Type B pancreatic cell (in vitro differentiated cells): ENCODE data around the gene TTC21B. TPM values are rescaled to one million over a fixed set of nuclear protein-coding genes. Genes with fewer than 3 reads are reported as not detected.

Experiments
- DNase-seq: peaks from one replicate; pipeline ENCODE4 v3.0.0; 2021; ENCODE audit warnings: mixed read lengths; ENCODE audit not compliant: unreplicated experiment; ENCODE audit errors: extremely low spot score
- H3K27ac Mint-ChIP-seq: 2 replicates; pipeline ENCODE4 v1.8.0; 2021; ENCODE audit warnings: mild to moderate bottlenecking, mixed read lengths
- H3K27me3 Mint-ChIP-seq: 2 replicates; pipeline ENCODE4 v1.8.0; 2021; ENCODE audit warnings: mixed read lengths
- H3K36me3 Mint-ChIP-seq: 2 replicates; pipeline ENCODE4 v1.8.0; 2021; ENCODE audit warnings: mixed read lengths
- H3K4me1 Mint-ChIP-seq: one replicate; pipeline ENCODE4 v1.8.0; 2021; ENCODE audit warnings: mixed read lengths; ENCODE audit not compliant: unreplicated experiment
- H3K4me3 Mint-ChIP-seq: 2 replicates; pipeline ENCODE4 v1.8.0; 2021; ENCODE audit warnings: mild to moderate bottlenecking, mixed read lengths
- H3K9me3 Mint-ChIP-seq: 2 replicates; pipeline ENCODE4 v1.8.0; 2021; ENCODE audit warnings: mixed read lengths
- total RNA-seq: library from RNA; stranded (reverse); gene quantifications from 2 replicates; pipeline ENCODE4 v1.2.1, GENCODE V29; 2021; ENCODE audit warnings: low replicate concordance
- TF ChIP-seq, protein P1 (sequence below): fragments of 200-600 bp; sonication (generic); conservative IDR thresholded peaks from 2 replicates; pipeline ENCODE4 v1.5.0; 2021; ENCODE audit warnings: antibody characterized with exemption, mild to moderate bottlenecking

TTC21B gene
- total RNA-seq, 1 donor from 2014 or later: 25.8 TPM

GRCh38 chr2:165835363-165835762 lies 118.2 kb downstream of the TTC21B start:
- Mint-ChIP-seq H3K9me3 (no peaks in the 10 kb centered on the region), H3K36me3 (peaks cover 3% of the 10 kb centered on the region), H3K27me3 (no peaks in the 10 kb centered on the region), H3K4me3 (no peak overlapping the region), H3K4me1 (no peaks in the 10 kb centered on the region), H3K27ac (no peak overlapping the region)
- DNase-seq: no peak
- TF ChIP-seq, protein P1, sequence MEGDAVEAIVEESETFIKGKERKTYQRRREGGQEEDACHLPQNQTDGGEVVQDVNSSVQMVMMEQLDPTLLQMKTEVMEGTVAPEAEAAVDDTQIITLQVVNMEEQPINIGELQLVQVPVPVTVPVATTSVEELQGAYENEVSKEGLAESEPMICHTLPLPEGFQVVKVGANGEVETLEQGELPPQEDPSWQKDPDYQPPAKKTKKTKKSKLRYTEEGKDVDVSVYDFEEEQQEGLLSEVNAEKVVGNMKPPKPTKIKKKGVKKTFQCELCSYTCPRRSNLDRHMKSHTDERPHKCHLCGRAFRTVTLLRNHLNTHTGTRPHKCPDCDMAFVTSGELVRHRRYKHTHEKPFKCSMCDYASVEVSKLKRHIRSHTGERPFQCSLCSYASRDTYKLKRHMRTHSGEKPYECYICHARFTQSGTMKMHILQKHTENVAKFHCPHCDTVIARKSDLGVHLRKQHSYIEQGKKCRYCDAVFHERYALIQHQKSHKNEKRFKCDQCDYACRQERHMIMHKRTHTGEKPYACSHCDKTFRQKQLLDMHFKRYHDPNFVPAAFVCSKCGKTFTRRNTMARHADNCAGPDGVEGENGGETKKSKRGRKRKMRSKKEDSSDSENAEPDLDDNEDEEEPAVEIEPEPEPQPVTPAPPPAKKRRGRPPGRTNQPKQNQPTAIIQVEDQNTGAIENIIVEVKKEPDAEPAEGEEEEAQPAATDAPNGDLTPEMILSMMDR: no peak

- H3K4me3 Mint-ChIP-seq: no peak overlapping the region
- peak overlapping the region; percentile 72 for H3K27ac Mint-ChIP-seq
- H3K27me3 Mint-ChIP-seq: no peaks in the 10 kb centered on the region
- H3K36me3 Mint-ChIP-seq: peaks cover 3% of the 10 kb centered on the region
- H3K9me3 Mint-ChIP-seq: no peaks in the 10 kb centered on the region
- TF ChIP-seq, protein P1: no peak
- no peak for DNase-seq
- H3K4me1 Mint-ChIP-seq: no peaks in the 10 kb centered on the region
Observed at GRCh38 chr2:165833156-165833555, 120.4 kb downstream of the TTC21B start.

DNA sequence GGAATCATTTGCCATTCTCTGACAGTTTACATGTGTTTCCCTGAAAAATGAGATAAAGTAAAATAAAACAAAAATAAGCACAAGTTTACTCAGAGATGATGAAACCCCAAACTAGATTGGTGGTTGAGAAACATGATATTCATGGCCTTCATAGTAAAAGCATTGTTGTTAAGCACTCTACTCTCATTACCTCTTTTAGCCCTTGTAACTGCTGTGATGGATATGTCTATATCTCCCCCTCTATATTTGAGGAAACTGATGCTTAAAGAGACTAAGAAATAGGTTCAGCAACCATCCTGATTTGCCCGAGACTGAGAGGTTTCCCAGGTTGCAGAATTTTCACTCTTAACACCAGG lies 125.7 kb downstream of the TTC21B start:
- Mint-ChIP-seq H3K4me3 (no peak overlapping the region), H3K4me1 (peaks cover 21% of the 10 kb centered on the region), H3K27me3 (no peaks in the 10 kb centered on the region), H3K36me3 (peaks cover 3% of the 10 kb centered on the region), H3K9me3 (no peaks in the 10 kb centered on the region), H3K27ac (no peak overlapping the region)
- TF ChIP-seq, protein P1: no peak
- no peak for DNase-seq

DNA sequence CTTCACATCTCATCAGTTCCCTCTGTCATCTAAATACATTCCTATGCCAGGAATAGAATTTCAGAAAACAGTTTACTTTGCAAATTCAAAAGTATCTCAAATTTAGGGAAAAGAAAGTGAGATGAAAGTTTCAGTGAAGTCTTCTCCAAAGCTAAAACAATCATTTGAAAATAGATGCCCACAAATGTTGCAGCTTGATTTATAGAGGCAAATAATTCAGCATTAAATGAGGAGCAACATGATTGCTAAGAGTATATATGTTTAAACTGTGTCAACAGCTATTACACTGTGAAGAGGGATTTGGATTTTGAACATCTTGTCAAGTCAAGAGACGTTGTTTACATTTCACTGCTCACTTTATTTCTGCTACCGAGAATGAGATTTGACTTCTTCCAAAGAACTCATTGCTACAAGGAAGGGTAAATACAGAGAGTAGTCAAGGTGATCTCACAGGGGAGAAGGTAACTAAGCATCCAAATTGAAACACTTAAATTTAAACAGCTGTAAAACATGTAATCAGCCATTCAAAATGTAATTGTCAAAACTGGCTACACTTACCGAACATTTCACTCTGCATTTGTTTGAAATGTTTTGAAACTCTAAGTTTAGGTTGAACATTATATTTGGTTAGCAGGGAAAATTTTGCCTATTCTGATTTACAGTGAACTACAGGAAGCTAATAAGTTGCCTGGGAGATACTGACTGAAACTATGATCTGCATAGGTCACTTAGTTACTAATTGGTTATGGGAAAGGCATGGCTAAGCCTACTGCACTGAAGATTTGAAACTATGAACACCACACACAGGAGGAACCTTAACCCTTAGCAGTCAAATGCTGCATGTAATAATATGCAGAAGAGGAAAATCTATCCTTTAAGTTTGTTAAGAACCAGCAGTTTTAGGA lies 126.3 kb downstream of the TTC21B start:
- Mint-ChIP-seq H3K9me3 (no peaks in the 10 kb centered on the region), H3K27ac (no peak overlapping the region), H3K36me3 (peaks cover 3% of the 10 kb centered on the region), H3K27me3 (no peaks in the 10 kb centered on the region), H3K4me1 (peaks cover 21% of the 10 kb centered on the region), H3K4me3 (no peak overlapping the region)
- DNase-seq: no peak
- TF ChIP-seq, protein P1: no peak

DNA sequence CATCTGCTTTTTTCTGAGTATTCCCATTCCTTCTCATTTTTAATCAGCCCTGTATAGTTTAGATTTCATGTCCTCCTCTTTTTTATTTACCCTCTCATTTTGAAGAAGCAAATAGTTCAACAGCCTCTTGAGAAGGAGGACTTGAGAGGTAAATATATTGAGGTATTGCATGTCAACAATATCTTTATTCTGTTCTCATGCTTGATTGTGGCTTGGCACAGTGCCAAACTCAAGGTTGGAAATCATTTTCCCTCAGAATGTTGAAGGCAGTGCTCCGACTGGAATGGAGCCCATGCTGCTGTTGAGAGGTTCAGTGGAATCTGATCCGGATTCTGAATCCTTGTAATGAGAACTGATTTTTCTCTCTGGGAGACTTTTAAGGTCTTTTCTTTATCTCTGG lies 128.5 kb downstream of the TTC21B start:
- TF ChIP-seq, protein P1: no peak

More for the DNA sequence above, 128.5 kb downstream of the TTC21B start:
- H3K27me3 Mint-ChIP-seq: no peaks in the 10 kb centered on the region
- DNase-seq: no peak
- no peaks in the 10 kb centered on the region for H3K9me3 Mint-ChIP-seq
- H3K4me1 Mint-ChIP-seq: peaks cover 21% of the 10 kb centered on the region
- H3K36me3 Mint-ChIP-seq: no peaks in the 10 kb centered on the region
- no peak overlapping the region for H3K4me3 Mint-ChIP-seq
- H3K27ac Mint-ChIP-seq: no peak overlapping the region

Other genes with a start within 250 kb of the TTC21B start
- 28.8 and 62.1 TPM in 2 replicates for gene GALNT3, start 159.5 kb downstream of the TTC21B start, total RNA-seq
- gene SCN1A, start 174.2 kb upstream of the TTC21B start, total RNA-seq: 0.19 and 2.6 TPM in 2 replicates